Measurements from ENCODE around the gene CBX4.

Gene CBX4

GRCh38 chr17:79830763-79831264 is 8.4 kb downstream of the CBX4 start:
- peaks cover 30% of the 10 kb centered on the region for H3K4me1 ChIP-seq (ENCODE audit: insufficient read depth, insufficient read length)
- H3K4me3 ChIP-seq (ENCODE audit: insufficient read length, low read depth): no peak overlapping the region
- no peaks in the 10 kb centered on the region for H3K9me3 ChIP-seq (ENCODE audit: insufficient read depth, low read length)
- H3K9ac ChIP-seq (ENCODE audit: insufficient read length, low read depth): no peak overlapping the region
- DNase-seq (ENCODE audit: low read depth, low spot score): no peak
- TF ChIP-seq ZNF274 (IDR thresholded peaks at IDR 0.05; ENCODE audit: low read depth, low read length) (no peak), YY1 (IDR thresholded peaks at IDR 0.05; ENCODE audit: insufficient read depth, insufficient read length) (no peak), SUZ12 (IDR thresholded peaks at IDR 0.05; ENCODE audit: extremely low read depth, insufficient read depth, insufficient read length) (no peak)
- peaks cover 20% of the 10 kb centered on the region for H3K36me3 ChIP-seq (ENCODE audit: insufficient read depth, insufficient read length, low read length)
- H3K27me3 ChIP-seq (ENCODE audit: insufficient read depth, insufficient read length): peaks cover 36% of the 10 kb centered on the region

GRCh38 chr17:79830303-79830702 is 8.9 kb downstream of the CBX4 start:
- Histone ChIP-seq H3K27me3 (ENCODE audit: insufficient read depth, insufficient read length) (peaks cover 39% of the 10 kb centered on the region), H3K9ac (ENCODE audit: insufficient read length, low read depth) (no peak overlapping the region), H3K36me3 (ENCODE audit: insufficient read depth, insufficient read length, low read length) (peaks cover 19% of the 10 kb centered on the region), H3K4me1 (ENCODE audit: insufficient read depth, insufficient read length) (peaks cover 28% of the 10 kb centered on the region), H3K9me3 (ENCODE audit: insufficient read depth, low read length) (no peaks in the 10 kb centered on the region), H3K4me3 (ENCODE audit: insufficient read length, low read depth) (no peak overlapping the region)
- DNase-seq (ENCODE audit: low read depth, low spot score): no peak
- no peak for TF ChIP-seq YY1 (IDR thresholded peaks at IDR 0.05; ENCODE audit: insufficient read depth, insufficient read length)
- TF ChIP-seq ZNF274 (IDR thresholded peaks at IDR 0.05; ENCODE audit: low read depth, low read length): no peak
- TF ChIP-seq SUZ12 (IDR thresholded peaks at IDR 0.05; ENCODE audit: extremely low read depth, insufficient read depth, insufficient read length): no peak

GRCh38 chr17:79829457-79829856 is 9.8 kb downstream of the CBX4 start:
- H3K27me3 ChIP-seq (ENCODE audit: insufficient read depth, insufficient read length): peaks cover 47% of the 10 kb centered on the region
- peaks cover 22% of the 10 kb centered on the region for H3K4me1 ChIP-seq (ENCODE audit: insufficient read depth, insufficient read length)
- DNase-seq (ENCODE audit: low read depth, low spot score): no peak
- H3K4me3 ChIP-seq (ENCODE audit: insufficient read length, low read depth): no peak overlapping the region
- TF ChIP-seq YY1 (IDR thresholded peaks at IDR 0.05; ENCODE audit: insufficient read depth, insufficient read length): no peak
- H3K9me3 ChIP-seq (ENCODE audit: insufficient read depth, low read length): no peaks in the 10 kb centered on the region
- H3K9ac ChIP-seq (ENCODE audit: insufficient read length, low read depth): no peak overlapping the region
- H3K36me3 ChIP-seq (ENCODE audit: insufficient read depth, insufficient read length, low read length): peaks cover 11% of the 10 kb centered on the region

- DNase-seq (ENCODE audit: low read depth, low spot score): no peak
- H3K27me3 ChIP-seq (ENCODE audit: insufficient read depth, insufficient read length): peaks cover 47% of the 10 kb centered on the region
- no peak overlapping the region for H3K9ac ChIP-seq (ENCODE audit: insufficient read length, low read depth)
- H3K4me3 ChIP-seq (ENCODE audit: insufficient read length, low read depth): no peak overlapping the region
- H3K9me3 ChIP-seq (ENCODE audit: insufficient read depth, low read length): no peaks in the 10 kb centered on the region
- TF ChIP-seq ZNF274 (IDR thresholded peaks at IDR 0.05; ENCODE audit: low read depth, low read length) (no peak), YY1 (IDR thresholded peaks at IDR 0.05; ENCODE audit: insufficient read depth, insufficient read length) (no peak), SUZ12 (IDR thresholded peaks at IDR 0.05; ENCODE audit: extremely low read depth, insufficient read depth, insufficient read length) (no peak)
- peaks cover 20% of the 10 kb centered on the region for H3K4me1 ChIP-seq (ENCODE audit: insufficient read depth, insufficient read length)
- peaks cover 6% of the 10 kb centered on the region for H3K36me3 ChIP-seq (ENCODE audit: insufficient read depth, insufficient read length, low read length)
Measured at GRCh38 chr17:79829004-79829403, 10.2 kb downstream of the CBX4 start.

GRCh38 chr17:79826841-79827578 is 12.2 kb downstream of the CBX4 start:
- Histone ChIP-seq H3K4me1 (ENCODE audit: insufficient read depth, insufficient read length) (peaks cover 20% of the 10 kb centered on the region), H3K27me3 (ENCODE audit: insufficient read depth, insufficient read length) (peaks cover 45% of the 10 kb centered on the region), H3K4me3 (ENCODE audit: insufficient read length, low read depth) (no peak overlapping the region), H3K9ac (ENCODE audit: insufficient read length, low read depth) (no peak overlapping the region), H3K36me3 (ENCODE audit: insufficient read depth, insufficient read length, low read length) (no peaks in the 10 kb centered on the region), H3K9me3 (ENCODE audit: insufficient read depth, low read length) (no peaks in the 10 kb centered on the region)
- DNase-seq (ENCODE audit: low read depth, low spot score): no peak
- TF ChIP-seq SUZ12 (IDR thresholded peaks at IDR 0.05; ENCODE audit: extremely low read depth, insufficient read depth, insufficient read length) (no peak), YY1 (IDR thresholded peaks at IDR 0.05; ENCODE audit: insufficient read depth, insufficient read length) (no peak), ZNF274 (IDR thresholded peaks at IDR 0.05; ENCODE audit: low read depth, low read length) (no peak)

GRCh38 chr17:79826204-79826680 is 13.0 kb downstream of the CBX4 start:
- H3K36me3 ChIP-seq (ENCODE audit: insufficient read depth, insufficient read length, low read length): no peaks in the 10 kb centered on the region
- H3K9me3 ChIP-seq (ENCODE audit: insufficient read depth, low read length): no peaks in the 10 kb centered on the region
- no peak overlapping the region for H3K9ac ChIP-seq (ENCODE audit: insufficient read length, low read depth)
- peaks cover 16% of the 10 kb centered on the region for H3K4me1 ChIP-seq (ENCODE audit: insufficient read depth, insufficient read length)
- DNase-seq (ENCODE audit: low read depth, low spot score): no peak
- TF ChIP-seq ZNF274 (IDR thresholded peaks at IDR 0.05; ENCODE audit: low read depth, low read length) (no peak), SUZ12 (IDR thresholded peaks at IDR 0.05; ENCODE audit: extremely low read depth, insufficient read depth, insufficient read length) (no peak), YY1 (IDR thresholded peaks at IDR 0.05; ENCODE audit: insufficient read depth, insufficient read length) (no peak)
- H3K4me3 ChIP-seq (ENCODE audit: insufficient read length, low read depth): no peak overlapping the region
- H3K27me3 ChIP-seq (ENCODE audit: insufficient read depth, insufficient read length): peaks cover 45% of the 10 kb centered on the region

GRCh38 chr17:79825580-79825921 is 13.7 kb downstream of the CBX4 start:
- H3K4me3 ChIP-seq (ENCODE audit: insufficient read length, low read depth): no peak overlapping the region
- H3K36me3 ChIP-seq (ENCODE audit: insufficient read depth, insufficient read length, low read length): no peaks in the 10 kb centered on the region
- no peaks in the 10 kb centered on the region for H3K9me3 ChIP-seq (ENCODE audit: insufficient read depth, low read length)
- no peak for TF ChIP-seq SUZ12 (IDR thresholded peaks at IDR 0.05; ENCODE audit: extremely low read depth, insufficient read depth, insufficient read length)
- no peak for TF ChIP-seq ZNF274 (IDR thresholded peaks at IDR 0.05; ENCODE audit: low read depth, low read length)
- TF ChIP-seq YY1 (IDR thresholded peaks at IDR 0.05; ENCODE audit: insufficient read depth, insufficient read length): no peak
- peaks cover 10% of the 10 kb centered on the region for H3K4me1 ChIP-seq (ENCODE audit: insufficient read depth, insufficient read length)
- DNase-seq (ENCODE audit: low read depth, low spot score): no peak
- H3K9ac ChIP-seq (ENCODE audit: insufficient read length, low read depth): no peak overlapping the region
- peaks cover 43% of the 10 kb centered on the region for H3K27me3 ChIP-seq (ENCODE audit: insufficient read depth, insufficient read length)
